Motor neuron (in vitro differentiated cells): Measurements from ENCODE around the gene RGL3. TPM values are rescaled to one million over a fixed set of nuclear protein-coding genes. Genes with fewer than 3 reads are reported as not detected.
"Not testable (repeated sequence)": the region's sequence is repeated elsewhere in the genome, so short reads cannot be mapped to it uniquely, and the experiment has no call there.

Experiments used
- ATAC-seq, 8 experiments: fragments of 200-7000 bp; cut with Tn5 transposase; replicated peaks in 6 of 8; 2 replicates each; pipeline ENCODE4 v1.8.0; 2021; ENCODE audit warnings: mild to moderate bottlenecking in 8 of 8, moderate library complexity in 8 of 8
- H3K27ac ChIP-seq, 2 donors: fragments of 250-450 bp; sonication (Bioruptor Pico); 2 replicates each; pipeline ENCODE4 v1.9.0; 2021; ENCODE audit warnings: antibody characterized with exemption in 2 of 2, mild to moderate bottlenecking in 2 of 2, moderate library complexity in 1 of 2
- H3K4me1 ChIP-seq, 2 donors: fragments of 250-450 bp; sonication (Bioruptor Pico); replicated peaks in 1 of 2; 2 replicates each; pipeline ENCODE4 v1.6.1; 2021; ENCODE audit warnings: antibody characterized with exemption in 2 of 2, mild to moderate bottlenecking in 2 of 2, moderate library complexity in 1 of 2
- H3K4me3 ChIP-seq, 5 donors: fragments of 250-450 bp; sonication (Bioruptor Pico); 2 replicates each; pipeline ENCODE4 v1.9.0; 2021; ENCODE audit warnings: antibody characterized with exemption in 5 of 5, mild to moderate bottlenecking in 5 of 5, moderate library complexity in 4 of 5
- WGBS, 10 experiments: fragments of 450-650 bp; shearing (Covaris generic); methylation state at CpG; one replicate each; pipeline ENCODE4 v1.0.0; 2022; 5-methylcytosine and 5-hydroxymethylcytosine counted together
- in situ Hi-C, 9 experiments: fragments of 400-800 bp; cut with MboI; loops; one replicate each; pipeline ENCODE4 v1.15.0; 2021; ENCODE audit warnings: low sequenced_read_pairs in 9 of 9, low pct_unique_long_range_greater_than_20kb in 2 of 9; ENCODE audit not compliant: unreplicated experiment in 9 of 9
- total RNA-seq, 8 experiments: library from RNA; unstranded; fragments of 300-600 nt; gene quantifications; 2 replicates each; pipeline versions ENCODE4 v1.2.3 to v1.2.4, GENCODE V29; 2022

RGL3 gene
- total RNA-seq, 8 experiments from 2014 or later, result 0.60 to 3.1 (median 1.2) TPM

- H3K4me1 ChIP-seq, result peaks cover 8 to 9% of the 10 kb centered on the region in 2 donors
- H3K27ac ChIP-seq, result peak overlapping the region in 1 of 2 donors; percentile 55
- no peak overlapping the region for H3K4me3 ChIP-seq
- ATAC-seq, result peak; percentile 46 to 91 (median 60)
- in situ Hi-C loops, result no loop called here
- 100% methylated on average over 1 of the region's 23 CpGs; no CpG with 5 or more reads in 9 of the 10 experiments for WGBS, 10 experiments
Measured at GRCh38 chr19:11446652-11447301, 27.7 kb upstream of the RGL3 start.

GRCh38 chr19:11446271-11446651, 27.1 kb upstream of the RGL3 start:
- Histone ChIP-seq H3K4me1 (peaks cover 3 to 4% of the 10 kb centered on the region in 2 donors), H3K27ac (no peak overlapping the region), H3K4me3 (no peak overlapping the region)
- peak in 2 of 8 experiments; percentile 3 for ATAC-seq
- 93% methylated on average over 6 of the region's 14 CpGs; no CpG with 5 or more reads in 9 of the 10 experiments for WGBS, 10 experiments
- in situ Hi-C loops, result no loop called here

- no peak for ATAC-seq
- no CpG with 5 or more reads among the region's 13 CpGs for WGBS, 10 experiments
- in situ Hi-C loops, result no loop called here
- Histone ChIP-seq H3K4me1 (no peaks in the 10 kb centered on the region), H3K4me3 (no peak overlapping the region), H3K27ac (no peak overlapping the region)
Measured at GRCh38 chr19:11445141-11445540, 26.0 kb upstream of the RGL3 start.

- ATAC-seq, result no peak
- Histone ChIP-seq H3K4me1 (no peaks in the 10 kb centered on the region), H3K4me3 (no peak overlapping the region), H3K27ac (no peak overlapping the region)
- 87 to 100% methylated on average over 1 to 3 of the region's 5 CpGs; no CpG with 5 or more reads in 8 of the 10 experiments for WGBS, 10 experiments
- in situ Hi-C loops, result no loop called here
Measured at GRCh38 chr19:11444059-11444458, 24.9 kb upstream of the RGL3 start.

GRCh38 chr19:11437955-11438354, 18.8 kb upstream of the RGL3 start:
- peaks cover 5 to 15% of the 10 kb centered on the region in 2 donors for H3K4me1 ChIP-seq
- H3K4me3 ChIP-seq, result no peak overlapping the region
- in situ Hi-C loops, result no loop called here
- WGBS, 10 experiments, result 83 to 100% (median 92%) methylated on average over 1 to 9 of the region's 9 CpGs; no CpG with 5 or more reads in 6 of the 10 experiments
- no peak overlapping the region for H3K27ac ChIP-seq
- ATAC-seq, result no peak

- 0 to 26% (median 0%) methylated on average over 2 to 5 of the region's 21 CpGs; no CpG with 5 or more reads in 4 of the 10 experiments for WGBS, 10 experiments
- in situ Hi-C loops, result no loop called here
- Histone ChIP-seq H3K27ac (peak overlapping the region; percentile 34 to 89), H3K4me3 (peak overlapping the region; percentile 44 to 77 (median 72)), H3K4me1 (peaks cover 5 to 15% of the 10 kb centered on the region in 2 donors)
- peak in 3 of 8 experiments; percentile 4 to 10 (median 5) for ATAC-seq
Measured at GRCh38 chr19:11435833-11436313, 16.8 kb upstream of the RGL3 start.

GRCh38 chr19:11435057-11435832, 16.1 kb upstream of the RGL3 start, which contains the start of the genes ODAD3 and PRKCSH:
TSS of gene ODAD3 (minus strand) at chr19:11435121. CDS start at chr19:11435016, 105 bp downstream.
TSS of gene PRKCSH (plus strand) at chr19:11435635. CDS start at chr19:11436118, 483 bp downstream.
- H3K4me3 ChIP-seq, result peak within 1 kb of the TSS; percentile 44 to 77 (median 72)
- peaks cover 5 to 15% of the 10 kb centered on the region in 2 donors for H3K4me1 ChIP-seq
- in situ Hi-C loops, result no loop called here
- peak; percentile 92 to 94 (median 94) for ATAC-seq
- H3K27ac ChIP-seq, result peak within 1 kb of the TSS; percentile 76 to 89
- WGBS, 10 experiments, result 0% methylated on average over 1 to 19 of the region's 53 CpGs; no CpG with 5 or more reads in 3 of the 10 experiments

- in situ Hi-C loops, result no loop called here
- peak overlapping the region; percentile 76 to 89 for H3K27ac ChIP-seq
- ATAC-seq, result peak in 7 of 8 experiments; percentile 0 to 34 (median 29)
Measured at GRCh38 chr19:11434703-11435056, 15.6 kb upstream of the RGL3 start.

GRCh38 chr19:11433526-11433925, 14.4 kb upstream of the RGL3 start:
- H3K27ac ChIP-seq, ATAC-seq, H3K4me3 ChIP-seq, in situ Hi-C loops: not testable (repeated sequence)
- whole genome bisulfite sequencing, 10 experiments, result 60 to 100% (median 93%) methylated on average over 1 to 3 of the region's 3 CpGs; no CpG with 5 or more reads in 3 of the 10 experiments
- peaks cover 5 to 15% of the 10 kb centered on the region in 2 donors for H3K4me1 ChIP-seq

More at GRCh38 chr19:11434703-11435056, 15.6 kb upstream of the RGL3 start:
- WGBS, 10 experiments, result 4 to 20% (median 7%) methylated on average over 1 to 4 of the region's 9 CpGs; no CpG with 5 or more reads in 7 of the 10 experiments
- peaks cover 5 to 15% of the 10 kb centered on the region in 2 donors for H3K4me1 ChIP-seq
- peak overlapping the region; percentile 31 to 77 (median 72) for H3K4me3 ChIP-seq

- no peak overlapping the region for H3K4me3 ChIP-seq
- H3K4me1 ChIP-seq, result peaks cover 2 to 7% of the 10 kb centered on the region in 2 donors
- no peak for ATAC-seq
- no peak overlapping the region for H3K27ac ChIP-seq
- 76 to 100% (median 85%) methylated on average over 1 to 7 of the region's 19 CpGs; no CpG with 5 or more reads in 4 of the 10 experiments for WGBS, 10 experiments
- in situ Hi-C loops, result no loop called here
Measured at GRCh38 chr19:11426656-11427055, 7.5 kb upstream of the RGL3 start.

- no peak for ATAC-seq
- Histone ChIP-seq H3K4me1 (peaks cover 8 to 15% of the 10 kb centered on the region in 2 donors), H3K27ac (no peak overlapping the region), H3K4me3 (no peak overlapping the region)
- in situ Hi-C loops, result no loop called here
- 90% methylated on average over 2 of the region's 28 CpGs; no CpG with 5 or more reads in 9 of the 10 experiments for WGBS, 10 experiments
Measured at GRCh38 chr19:11425719-11426457, 6.8 kb upstream of the RGL3 start.

- Histone ChIP-seq H3K4me1 (peaks cover 13 to 22% of the 10 kb centered on the region in 2 donors), H3K27ac (no peak overlapping the region), H3K4me3 (peak overlapping the region in 1 of 5 donors; percentile 10)
- in situ Hi-C loops, result no loop called here
- no peak for ATAC-seq
- 0 to 19% methylated on average over 1 to 5 of the region's 22 CpGs; no CpG with 5 or more reads in 8 of the 10 experiments for WGBS, 10 experiments
Measured at GRCh38 chr19:11423791-11424181, 4.7 kb upstream of the RGL3 start.
